HG03097 (cell line): ENCODE measurements around the gene UTP25.
A peak's percentile ranks its signal among the peaks of the same experiment; 100 is the strongest.
"Not testable (repeated sequence)": the region's sequence is repeated elsewhere in the genome, so short reads cannot be mapped to it uniquely, and the experiment has no call there.

Experiments
- ATAC-seq: cut with Tn5 transposase; IDR thresholded peaks from one replicate; pipeline ENCODE4 v1.9.1; 2021; ENCODE audit not compliant: unreplicated experiment, low FRiP score

The UTP25 gene, protein sequence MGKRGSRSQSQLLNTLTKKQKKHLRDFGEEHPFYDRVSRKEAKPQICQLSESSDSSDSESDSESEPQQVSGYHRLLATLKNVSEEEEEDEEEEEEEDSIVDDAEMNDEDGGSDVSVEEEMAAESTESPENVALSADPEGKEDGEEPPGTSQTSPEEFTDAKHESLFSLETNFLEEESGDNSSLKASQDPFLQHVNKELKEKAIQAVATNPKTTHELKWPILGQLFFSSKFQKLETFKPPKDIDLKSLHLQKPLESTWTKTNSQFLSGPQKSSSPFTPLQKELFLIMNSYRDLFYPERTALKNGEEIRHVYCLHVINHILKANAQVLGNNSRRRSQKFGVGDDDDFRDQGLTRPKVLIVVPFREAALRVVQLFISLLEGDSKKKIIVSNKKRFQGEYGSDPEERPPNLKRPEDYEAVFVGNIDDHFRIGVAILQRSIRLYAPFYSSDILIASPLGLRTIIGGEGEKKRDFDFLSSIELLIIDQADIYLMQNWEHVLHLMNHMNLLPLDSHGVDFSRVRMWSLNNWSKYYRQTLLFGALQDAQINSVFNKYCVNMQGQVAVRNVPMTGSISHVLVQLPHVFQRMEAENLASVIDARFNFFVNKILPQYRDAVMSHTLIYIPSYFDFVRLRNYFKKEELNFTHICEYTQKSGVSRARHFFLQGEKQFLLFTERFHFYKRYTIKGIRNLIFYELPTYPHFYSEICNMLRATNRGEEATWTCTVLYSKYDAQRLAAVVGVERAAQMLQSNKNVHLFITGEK

DNA sequence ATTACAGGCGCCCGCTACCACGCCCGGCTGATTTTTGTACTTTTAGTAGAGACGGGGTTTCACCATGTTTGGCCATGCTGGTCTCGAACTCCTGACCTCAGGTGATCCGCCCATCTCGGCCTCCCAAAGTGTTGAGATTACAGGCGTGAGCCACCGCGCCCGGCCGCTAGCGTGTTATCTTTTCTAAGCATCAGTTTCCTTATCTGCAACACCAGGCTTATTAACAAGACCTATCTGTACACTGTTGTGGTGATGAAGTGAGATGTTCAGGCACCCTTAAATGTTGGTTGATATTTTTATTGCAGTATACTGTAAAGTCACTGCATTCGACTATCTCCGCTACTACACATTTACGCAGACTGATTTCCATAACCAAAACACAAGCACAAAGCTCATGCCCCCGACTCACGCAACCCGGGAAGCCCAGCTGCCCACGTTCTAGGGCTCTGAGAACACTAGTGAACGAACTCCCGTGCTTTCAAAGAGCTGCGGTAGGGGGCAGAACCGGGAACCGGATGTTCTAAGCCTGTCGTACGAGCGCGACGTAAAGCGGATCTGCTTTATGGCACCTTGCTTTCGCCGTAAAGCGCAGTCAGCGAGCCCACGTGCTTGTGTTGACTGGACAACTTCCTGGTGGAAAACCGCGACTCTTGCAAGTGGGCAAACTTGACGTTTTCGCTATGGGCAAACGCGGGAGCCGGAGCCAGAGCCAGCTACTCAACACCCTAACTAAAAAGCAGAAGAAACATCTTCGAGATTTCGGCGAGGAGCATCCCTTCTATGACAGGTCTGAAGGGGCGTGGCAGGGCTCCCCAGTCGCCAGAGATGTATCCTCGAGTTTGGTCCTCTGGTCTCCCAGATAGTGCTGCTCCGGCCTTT is at the start of gene UTP25:
UTP25 (plus strand) TSS at position 589 of the 879 bp plus-strand sequence; CDS start at position 681, 92 bp downstream.
- ATAC-seq = peak; percentile 94

DNA sequence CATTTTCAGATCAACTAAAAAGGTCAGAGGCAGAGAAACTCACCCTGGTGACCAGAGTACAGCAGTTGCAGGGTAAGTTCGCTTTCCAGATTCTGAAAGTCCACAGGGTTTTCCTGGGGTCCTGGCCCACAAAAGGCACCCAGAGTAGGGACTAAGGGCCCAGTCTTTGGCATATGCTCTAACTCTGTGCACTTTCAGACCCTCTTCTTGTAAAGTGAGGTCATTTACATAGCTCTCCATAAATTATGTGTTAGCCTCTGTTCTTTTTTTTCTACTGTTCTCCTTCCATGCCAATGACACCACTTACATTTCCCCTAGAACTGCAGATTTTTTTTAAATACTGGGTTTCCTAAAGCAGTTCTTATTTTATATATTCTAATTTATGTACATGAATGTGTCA is 49.7 kb upstream of the UTP25 start:
- no peak for ATAC-seq

DNA sequence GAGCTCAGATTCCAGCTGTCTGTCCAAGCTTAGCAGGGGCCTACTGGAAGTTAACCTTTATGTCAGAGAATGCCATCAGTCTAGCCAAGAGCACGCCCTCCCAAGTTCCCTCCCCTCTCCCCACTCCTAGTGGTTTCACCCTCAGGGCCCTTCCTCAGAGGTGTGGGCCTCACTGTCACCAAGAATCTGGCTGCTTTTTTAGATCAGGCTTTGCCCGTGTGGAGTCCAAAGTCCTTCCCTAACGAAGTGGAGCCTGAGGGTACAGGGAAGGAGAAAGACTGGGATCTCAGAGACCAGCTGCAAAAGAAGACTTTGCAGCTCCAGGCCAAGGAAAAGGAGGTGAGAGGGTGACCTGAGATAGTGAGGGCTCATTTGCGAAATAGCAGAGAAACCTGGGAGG is 47.5 kb upstream of the UTP25 start:
- no peak for ATAC-seq

DNA sequence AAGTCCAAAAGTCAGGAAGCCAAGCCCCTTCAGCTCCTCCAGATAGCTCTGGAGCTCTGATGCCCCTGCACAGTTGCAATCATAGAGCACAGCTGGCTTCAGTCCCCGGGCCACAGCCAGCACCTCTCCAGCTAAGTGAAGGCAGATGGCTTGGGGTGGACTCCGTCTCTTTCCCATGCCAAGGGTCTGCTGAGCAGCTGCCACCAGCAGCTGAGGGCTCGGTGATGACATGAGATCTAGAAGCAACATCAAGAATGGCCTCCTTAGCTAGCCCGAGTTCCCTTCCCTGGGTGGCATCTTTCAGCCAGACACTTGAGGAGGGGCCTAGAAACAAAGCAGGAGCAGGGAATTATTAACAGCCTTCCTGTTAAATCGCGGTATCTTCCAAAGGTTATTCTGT is 44.4 kb upstream of the UTP25 start:
- ATAC-seq = no peak

DNA sequence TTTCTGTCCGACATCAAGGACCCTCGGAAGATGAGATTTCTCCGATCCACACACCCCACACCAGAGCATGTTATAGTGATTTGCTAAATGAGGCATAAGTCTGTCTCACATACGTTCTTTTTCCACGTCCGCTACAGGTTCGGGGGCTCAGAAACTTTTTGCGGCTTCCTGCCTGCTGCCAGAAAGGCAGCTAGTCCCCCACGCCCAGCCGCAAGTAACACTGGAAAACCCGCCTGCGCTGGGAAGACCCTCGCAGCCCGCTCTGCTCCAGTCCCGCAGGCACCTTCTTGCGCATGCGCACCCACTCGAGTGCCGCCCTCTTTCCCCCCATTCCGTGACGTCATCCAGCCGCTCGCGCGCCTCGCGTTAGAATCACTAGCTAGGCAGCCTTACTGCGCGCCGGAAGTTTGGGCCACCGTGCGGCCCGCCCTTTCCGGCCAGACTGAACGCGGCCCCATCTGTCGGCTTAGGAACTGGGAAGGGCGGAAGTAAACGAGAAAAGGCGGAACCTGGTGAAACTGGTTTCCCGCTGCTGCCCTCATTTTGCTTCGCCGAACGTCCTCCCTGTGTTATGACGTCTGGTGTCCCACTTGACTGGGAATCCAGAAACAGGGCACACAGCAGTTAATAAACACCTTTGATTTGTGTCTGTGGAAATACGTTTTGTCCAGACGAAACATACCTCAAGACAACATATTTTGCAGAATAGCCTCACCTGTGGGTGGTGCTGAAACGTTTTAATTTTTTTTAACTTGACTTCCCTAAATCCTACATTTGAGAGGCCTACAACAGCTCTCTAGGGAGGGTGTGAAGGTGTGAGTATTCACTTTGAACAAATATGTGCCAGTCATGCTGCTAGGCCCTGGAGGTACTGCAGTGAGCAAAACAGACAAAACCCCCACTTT is 43.3 kb upstream of the UTP25 start, which contains the start of gene C1orf74:
C1orf74 (minus strand) TSS at position 295 of the 905 bp plus-strand sequence. CDS start 925 bp downstream, outside the sequence.
- ATAC-seq = peak; percentile 97

DNA sequence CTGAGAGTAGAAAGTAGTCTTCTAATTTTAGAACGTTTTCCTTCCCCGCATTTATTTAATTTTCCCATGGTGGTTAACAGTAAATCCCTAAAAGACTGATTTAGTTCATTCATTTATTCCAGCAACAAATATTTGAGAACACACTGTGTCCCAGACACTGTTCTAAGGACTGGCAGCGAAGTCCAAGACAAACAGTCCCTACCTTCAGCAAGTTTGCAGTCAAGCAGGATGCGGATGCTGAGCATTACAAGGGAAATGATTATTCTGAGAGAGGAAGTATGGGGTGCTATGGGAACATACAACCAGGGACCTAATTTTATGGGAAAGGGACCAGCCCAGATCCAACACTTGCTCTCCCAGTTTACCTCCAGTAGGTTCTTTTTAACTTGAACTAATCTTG is 42.2 kb upstream of the UTP25 start:
- ATAC-seq = no peak

DNA sequence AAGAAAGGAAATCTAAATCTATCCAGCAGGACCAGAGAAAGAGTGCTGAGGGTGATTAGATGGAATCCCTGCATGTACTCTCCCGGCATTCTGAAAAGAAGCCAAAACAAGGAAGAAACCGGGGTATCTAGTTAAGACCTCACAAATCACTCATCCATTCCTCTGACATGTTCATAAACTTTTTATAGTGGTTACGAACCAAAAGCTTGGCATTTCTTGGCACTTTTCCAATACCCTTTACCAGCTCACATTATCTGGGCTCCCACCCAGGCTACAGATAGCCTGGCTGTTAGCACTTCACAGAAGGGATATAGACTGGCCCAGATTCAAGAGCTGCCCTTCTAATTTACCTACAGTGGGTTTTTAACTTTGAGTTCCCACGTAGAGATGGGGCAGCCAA is 41.6 kb upstream of the UTP25 start:
- ATAC-seq = no peak

DNA sequence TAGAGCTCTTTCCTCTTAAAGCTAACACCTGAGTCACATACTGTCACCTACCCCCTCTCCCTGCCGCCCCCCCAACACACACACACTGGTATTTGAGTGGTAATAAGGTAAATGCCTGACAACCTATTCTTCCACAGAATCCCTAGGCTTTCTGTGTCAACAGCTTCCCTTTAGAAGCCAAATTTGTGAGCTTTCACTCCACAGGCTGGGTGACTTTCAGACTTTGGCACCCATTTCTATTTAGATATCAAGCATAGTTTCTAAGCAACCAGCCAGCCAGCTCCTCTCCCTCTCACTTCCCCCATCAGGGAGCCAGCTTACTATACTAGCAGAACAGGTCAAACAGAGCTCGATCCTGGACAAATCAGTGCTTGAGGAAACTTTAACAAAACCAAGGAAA is 40.2 kb upstream of the UTP25 start:
- ATAC-seq = no peak

DNA sequence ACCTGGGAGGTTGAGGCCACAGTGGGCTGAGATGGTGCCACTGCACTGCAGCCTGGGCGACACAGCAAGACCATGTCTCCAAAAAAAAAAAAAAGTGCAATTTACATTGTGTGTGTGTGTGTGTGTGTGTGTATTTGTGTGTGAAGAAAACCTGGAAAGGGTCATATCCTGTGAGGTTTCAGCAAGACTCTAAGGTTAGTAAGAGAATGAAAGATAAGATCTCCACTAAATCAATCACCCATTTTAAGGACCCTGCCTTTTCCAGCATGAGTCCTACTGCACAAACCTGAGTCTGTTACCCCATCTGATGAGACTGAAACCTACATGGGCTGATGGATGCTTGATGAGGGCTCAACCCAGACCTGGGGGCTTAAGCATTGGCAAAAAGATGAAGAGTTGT is 38.5 kb upstream of the UTP25 start:
- ATAC-seq = no peak

DNA sequence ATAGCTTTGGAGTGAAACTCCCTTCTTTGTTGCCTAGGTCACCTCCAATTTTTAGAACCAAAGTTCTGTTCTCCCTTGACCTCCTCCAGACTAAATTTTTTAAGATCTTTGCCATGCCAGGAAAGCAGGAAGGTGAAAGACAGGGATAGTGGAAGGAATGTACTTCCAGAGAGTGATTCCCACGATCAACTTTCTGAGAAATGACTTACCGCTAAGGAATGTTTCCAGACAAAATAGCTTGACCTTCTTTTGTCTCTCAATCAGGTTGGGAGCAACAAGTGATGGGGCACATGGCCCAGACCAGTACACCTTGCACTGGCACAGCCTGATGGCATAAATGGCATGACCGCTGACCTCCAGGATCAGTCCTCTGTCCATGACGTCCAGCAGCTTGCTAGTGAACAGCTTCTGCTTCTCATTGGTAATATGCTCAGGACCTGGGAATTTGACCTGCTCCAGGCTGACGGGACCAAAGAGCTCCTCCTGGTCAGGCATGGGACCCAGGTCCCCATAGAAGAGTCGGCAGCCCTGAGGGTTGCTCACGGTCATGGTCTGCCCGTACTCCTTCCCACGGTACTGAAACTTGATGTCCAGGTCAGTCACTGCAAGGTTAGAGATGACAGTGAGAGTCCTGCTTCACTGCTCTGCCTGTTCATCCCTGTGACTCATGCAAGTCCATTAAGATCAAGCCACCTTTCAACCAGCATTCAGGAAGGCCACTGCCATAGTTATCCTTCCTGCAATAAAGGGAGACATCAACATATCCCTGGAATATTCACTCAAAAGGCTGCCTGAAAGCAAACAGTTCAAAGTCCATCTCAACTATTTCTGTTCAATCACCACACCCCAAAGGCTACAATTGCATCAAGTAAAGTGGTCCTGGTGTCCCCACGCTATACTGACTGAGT is 37.2 kb upstream of the UTP25 start:
- no peak for ATAC-seq

DNA sequence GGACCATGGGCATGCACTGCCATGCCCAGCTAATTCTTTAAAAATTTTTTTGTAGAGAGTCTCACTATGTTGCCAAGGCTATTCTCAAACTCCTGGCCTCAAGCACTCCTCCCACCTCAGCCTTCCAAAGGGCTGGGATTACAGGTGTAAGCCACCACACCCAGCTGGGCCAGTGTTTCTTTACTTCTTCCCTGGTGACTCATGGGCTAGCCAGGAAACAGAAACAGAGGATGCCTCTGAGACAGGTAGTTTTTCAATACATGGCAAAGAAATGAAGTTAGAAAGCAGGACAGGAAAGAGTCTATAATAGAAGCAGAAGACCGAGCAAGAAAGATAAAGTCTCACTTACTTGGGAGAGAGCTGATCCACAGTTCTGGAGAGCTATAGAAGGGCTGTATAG is 35.9 kb upstream of the UTP25 start:
- no peak for ATAC-seq

DNA sequence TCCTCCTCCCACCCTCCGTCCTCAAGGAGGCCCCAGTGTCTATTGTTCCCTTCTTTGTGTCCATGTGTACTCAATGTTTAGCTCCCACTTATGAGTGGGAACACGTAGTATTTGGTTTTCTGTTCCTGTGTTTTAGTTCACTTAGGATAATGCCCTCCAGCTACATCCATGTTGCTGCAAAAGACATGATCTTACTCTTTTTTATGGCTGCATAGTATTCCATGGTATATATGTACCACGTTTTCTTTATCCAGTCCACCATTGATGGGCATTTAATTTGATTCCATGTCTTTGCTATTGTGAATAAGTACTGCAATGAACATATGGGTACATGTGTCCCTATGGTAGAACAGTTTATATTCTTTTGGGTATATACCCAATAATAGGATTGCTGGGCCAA is 34.1 kb upstream of the UTP25 start:
- not testable (repeated sequence) for ATAC-seq

DNA sequence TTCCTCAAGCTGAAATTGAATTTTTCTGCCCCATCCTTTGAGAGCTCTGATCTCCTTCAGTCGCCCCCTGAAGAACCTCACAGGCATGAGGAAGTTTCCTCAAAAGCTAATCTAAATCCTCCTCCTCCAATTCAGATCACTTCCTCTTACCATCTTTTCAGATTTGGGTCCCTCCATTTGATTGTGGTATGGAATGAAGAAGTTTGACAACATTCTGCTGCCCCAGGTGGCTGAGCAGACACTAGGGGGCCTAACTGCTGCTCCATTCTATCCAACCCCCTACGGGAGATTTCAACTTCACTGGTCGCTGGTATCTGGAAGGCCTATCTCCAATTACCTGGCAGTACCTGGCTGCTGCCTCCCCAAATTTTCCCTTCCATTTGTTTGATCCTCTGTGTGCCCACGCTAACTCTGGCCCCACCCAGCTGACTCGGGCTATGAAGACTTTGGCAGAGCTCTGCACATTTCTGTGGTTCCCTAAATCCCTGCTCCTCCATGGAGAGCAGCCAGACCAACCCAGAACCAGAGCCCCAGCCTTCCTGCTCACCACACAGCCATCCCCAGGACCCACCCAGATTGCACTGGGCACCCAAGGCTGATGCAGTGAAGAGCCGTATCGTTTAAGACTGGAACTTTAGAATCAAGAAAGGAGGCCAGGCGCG is 29.7 kb upstream of the UTP25 start:
- no peak for ATAC-seq

DNA sequence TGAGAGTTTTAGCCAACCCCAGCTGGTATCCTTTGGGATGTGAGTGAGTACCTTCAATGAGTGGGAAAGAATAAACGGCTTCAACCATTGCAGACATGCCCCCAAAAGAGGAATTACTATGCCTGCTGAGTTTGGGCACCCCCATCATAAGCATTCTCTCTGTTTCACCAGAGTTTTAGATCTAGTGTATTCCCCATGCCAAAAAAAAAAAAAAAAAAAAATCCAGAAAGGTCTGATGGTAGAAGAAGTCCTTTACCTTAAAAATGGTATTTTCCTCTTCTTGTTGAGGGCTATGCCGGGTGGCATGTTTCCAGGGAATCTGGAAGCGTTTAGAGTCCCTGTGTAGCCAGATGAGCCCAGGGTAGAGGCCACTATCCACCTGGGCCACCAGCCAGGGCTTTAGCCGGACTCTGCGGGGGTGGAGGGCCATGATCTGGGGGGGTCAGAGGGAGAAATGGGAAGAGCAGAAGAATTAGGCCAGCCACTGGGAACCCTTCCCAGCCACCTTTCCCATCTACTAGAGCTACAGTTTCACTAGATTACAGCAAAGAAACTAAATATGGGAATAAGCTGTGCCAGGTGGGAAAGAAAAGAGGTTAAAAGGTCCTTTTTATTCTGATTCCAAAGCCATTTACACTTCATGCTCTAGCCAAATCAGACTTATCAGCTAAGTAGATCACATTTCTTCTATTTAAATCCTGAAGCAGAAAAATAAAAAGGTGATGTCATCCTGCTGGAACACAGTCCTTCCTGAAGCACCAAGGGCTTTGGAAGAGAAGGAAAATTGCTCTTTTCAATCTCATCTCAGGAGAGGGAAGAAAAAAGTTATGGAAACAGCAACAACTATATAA is 26.6 kb upstream of the UTP25 start:
- ATAC-seq = no peak

DNA sequence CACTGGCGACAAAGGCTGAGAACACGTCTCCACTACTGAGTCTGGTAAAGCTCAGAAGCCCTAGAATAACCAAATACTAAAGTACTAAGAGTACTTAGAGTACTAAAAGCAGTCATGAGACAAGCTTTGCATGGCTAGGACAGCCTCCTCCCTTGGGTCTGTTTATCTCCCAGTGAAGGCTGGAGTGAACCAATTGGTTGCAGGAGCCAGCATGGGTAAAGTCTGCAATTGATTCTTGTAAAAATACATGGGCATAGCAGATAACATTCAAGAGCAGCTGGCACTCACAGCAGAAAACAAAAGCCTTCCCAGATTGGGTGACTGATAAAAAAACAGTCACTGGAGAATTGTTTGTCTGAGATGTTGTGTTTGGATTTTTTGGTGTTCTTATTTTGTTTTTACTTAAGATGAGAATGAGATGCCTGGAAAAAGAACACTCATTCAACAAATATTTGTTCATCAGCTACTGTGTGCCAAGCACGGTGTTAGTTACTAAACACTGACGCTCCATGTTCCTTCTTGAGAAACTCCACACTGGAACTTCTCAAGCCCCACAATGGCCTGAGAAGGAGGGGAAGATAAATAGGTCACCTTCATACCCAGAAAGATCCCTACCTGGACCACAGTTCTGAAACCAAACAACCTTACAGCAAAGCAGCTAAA is 25.5 kb upstream of the UTP25 start:
- no peak for ATAC-seq

DNA sequence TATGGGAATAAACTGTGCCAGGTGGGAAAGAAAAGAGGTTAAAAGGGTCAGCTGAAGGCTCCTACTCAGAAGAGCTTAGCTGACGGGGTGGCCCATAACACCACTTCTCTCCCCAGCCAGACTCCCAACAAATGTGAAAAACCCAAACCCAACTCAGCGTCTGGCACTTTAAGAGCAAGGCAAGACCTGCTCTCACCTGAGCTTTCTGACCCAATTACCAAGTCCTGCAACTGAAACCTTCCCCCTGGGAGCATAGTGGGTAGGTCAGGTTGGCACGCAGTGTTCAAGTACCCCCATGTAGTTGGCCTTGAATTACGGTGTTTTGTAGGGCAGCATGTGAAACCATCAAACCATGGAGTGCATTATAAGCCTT is 25.0 kb upstream of the UTP25 start:
- ATAC-seq = no peak

DNA sequence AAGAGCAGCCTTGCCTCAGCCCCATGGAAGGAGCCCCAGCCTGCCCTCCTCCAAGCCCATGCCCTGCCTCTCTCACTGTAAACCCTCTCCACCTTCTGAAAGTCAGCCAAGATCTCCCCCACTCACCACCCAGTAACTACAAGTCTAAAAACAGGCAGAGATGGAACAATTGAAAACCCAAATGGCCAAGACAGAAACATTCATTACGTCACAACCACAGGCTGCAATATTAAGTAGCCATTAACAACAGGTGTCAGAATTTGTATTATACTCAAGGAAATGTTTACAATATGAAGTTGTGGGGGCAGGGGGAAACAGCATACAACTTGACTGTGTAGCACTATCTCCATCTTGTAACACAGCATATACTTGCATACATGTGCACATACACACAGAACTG is 24.2 kb upstream of the UTP25 start:
- no peak for ATAC-seq
